Measurements from ENCODE around the gene PINLYP.

PINLYP gene

GRCh38 chr19:43551399-43552197 is 24.0 kb upstream of the PINLYP start:
- FAIRE-seq = no peak

- no peak for FAIRE-seq
These were observed 23.5 kb upstream of the PINLYP start for GRCh38 chr19:43552198-43552450.

GRCh38 chr19:43552616-43553015 is 23.0 kb upstream of the PINLYP start:
- FAIRE-seq = no peak

GRCh38 chr19:43553656-43554055 is 21.9 kb upstream of the PINLYP start:
- FAIRE-seq = no peak

- FAIRE-seq = no peak
These were observed 21.2 kb upstream of the PINLYP start for GRCh38 chr19:43554317-43554895.

GRCh38 chr19:43555185-43555770 is 20.3 kb upstream of the PINLYP start:
- FAIRE-seq = no peak

GRCh38 chr19:43560687-43561086 is 14.9 kb upstream of the PINLYP start:
- no peak for FAIRE-seq

- no peak for FAIRE-seq
These were observed 14.2 kb upstream of the PINLYP start for GRCh38 chr19:43561139-43561970.

- no peak for FAIRE-seq
These were observed 13.3 kb upstream of the PINLYP start for GRCh38 chr19:43562226-43562697.

- no peak for FAIRE-seq
These were observed 12.8 kb upstream of the PINLYP start for GRCh38 chr19:43562698-43563241.

GRCh38 chr19:43563816-43564457 is 11.7 kb upstream of the PINLYP start:
- no peak for FAIRE-seq

- no peak for FAIRE-seq
These were observed 10.8 kb upstream of the PINLYP start for GRCh38 chr19:43564800-43565199.

- FAIRE-seq = no peak
These were observed 5.9 kb upstream of the PINLYP start for GRCh38 chr19:43569657-43570056.

- no peak for FAIRE-seq
These were observed 5.3 kb upstream of the PINLYP start for GRCh38 chr19:43570174-43570791.

- no peak for FAIRE-seq
These were observed 3.4 kb upstream of the PINLYP start for GRCh38 chr19:43572171-43572588.

GRCh38 chr19:43574424-43575155 is 1.0 kb upstream of the PINLYP start:
- no peak for FAIRE-seq

GRCh38 chr19:43575955-43576878 is 616 bp downstream of the PINLYP start:
- no peak for FAIRE-seq

- no peak for FAIRE-seq
These were observed 3.2 kb downstream of the PINLYP start for GRCh38 chr19:43578787-43579186.

GRCh38 chr19:43581467-43581866 is 5.9 kb downstream of the PINLYP start:
- no peak for FAIRE-seq

- FAIRE-seq = no peak
These were observed 6.9 kb downstream of the PINLYP start for GRCh38 chr19:43582495-43582894.

Measured in endometrium (tissue), 2 donors.